Inferior parietal cortex (tissue), 1 donor: ENCODE data around the gene SRMS.

Experiments
- DNase-seq: peaks from one replicate; pipeline ENCODE4 v3.0.0-alpha.2; 2016; ENCODE audit errors: extremely low spot score

SRMS gene

GRCh38 chr20:63553251-63553932 is 5.8 kb upstream of the SRMS start:
- no peak for DNase-seq

GRCh38 chr20:63552481-63553249 is 5.1 kb upstream of the SRMS start:
- no peak for DNase-seq

GRCh38 chr20:63551068-63551467 is 3.5 kb upstream of the SRMS start:
- no peak for DNase-seq

GRCh38 chr20:63549679-63550282 is 2.2 kb upstream of the SRMS start:
- no peak for DNase-seq

- DNase-seq, result no peak
Measured at GRCh38 chr20:63549019-63549418, 1.5 kb upstream of the SRMS start.

- no peak for DNase-seq
Measured at GRCh38 chr20:63548542-63548941, 993 bp upstream of the SRMS start.

- no peak for DNase-seq
Measured at GRCh38 chr20:63546956-63547724, 409 bp downstream of the SRMS start.

- DNase-seq, result no peak
Measured at GRCh38 chr20:63546256-63546955, 1.1 kb downstream of the SRMS start.

GRCh38 chr20:63545814-63546213 is 1.7 kb downstream of the SRMS start:
- no peak for DNase-seq

GRCh38 chr20:63544958-63545516 is 2.5 kb downstream of the SRMS start:
- no peak for DNase-seq

GRCh38 chr20:63544241-63544957 is 3.1 kb downstream of the SRMS start:
- DNase-seq, result no peak

- DNase-seq, result no peak
Measured at GRCh38 chr20:63543733-63544132, 3.8 kb downstream of the SRMS start.

GRCh38 chr20:63543131-63543530 is 4.4 kb downstream of the SRMS start:
- DNase-seq, result no peak

GRCh38 chr20:63542696-63543095 is 4.9 kb downstream of the SRMS start:
- no peak for DNase-seq

- no peak for DNase-seq
Measured at GRCh38 chr20:63542031-63542559, 5.5 kb downstream of the SRMS start.

GRCh38 chr20:63541371-63541770 is 6.2 kb downstream of the SRMS start:
- no peak for DNase-seq

GRCh38 chr20:63540417-63541186 is 6.9 kb downstream of the SRMS start:
- no peak for DNase-seq

- no peak for DNase-seq
Measured at GRCh38 chr20:63539441-63540370, 7.8 kb downstream of the SRMS start.

GRCh38 chr20:63539092-63539430 is 8.5 kb downstream of the SRMS start:
- no peak for DNase-seq
